HG03520 (cell line): ENCODE results near the gene CTSZ.
"Not testable (repeated sequence)": the region's sequence is repeated elsewhere in the genome, so short reads cannot be mapped to it uniquely, and the experiment has no call there.

ENCODE experiments used
- ATAC-seq: cut with Tn5 transposase; IDR thresholded peaks from one replicate; pipeline ENCODE4 v1.9.1; 2021; ENCODE audit warnings: mild to moderate bottlenecking, moderate library complexity; ENCODE audit not compliant: unreplicated experiment

CTSZ gene

DNA sequence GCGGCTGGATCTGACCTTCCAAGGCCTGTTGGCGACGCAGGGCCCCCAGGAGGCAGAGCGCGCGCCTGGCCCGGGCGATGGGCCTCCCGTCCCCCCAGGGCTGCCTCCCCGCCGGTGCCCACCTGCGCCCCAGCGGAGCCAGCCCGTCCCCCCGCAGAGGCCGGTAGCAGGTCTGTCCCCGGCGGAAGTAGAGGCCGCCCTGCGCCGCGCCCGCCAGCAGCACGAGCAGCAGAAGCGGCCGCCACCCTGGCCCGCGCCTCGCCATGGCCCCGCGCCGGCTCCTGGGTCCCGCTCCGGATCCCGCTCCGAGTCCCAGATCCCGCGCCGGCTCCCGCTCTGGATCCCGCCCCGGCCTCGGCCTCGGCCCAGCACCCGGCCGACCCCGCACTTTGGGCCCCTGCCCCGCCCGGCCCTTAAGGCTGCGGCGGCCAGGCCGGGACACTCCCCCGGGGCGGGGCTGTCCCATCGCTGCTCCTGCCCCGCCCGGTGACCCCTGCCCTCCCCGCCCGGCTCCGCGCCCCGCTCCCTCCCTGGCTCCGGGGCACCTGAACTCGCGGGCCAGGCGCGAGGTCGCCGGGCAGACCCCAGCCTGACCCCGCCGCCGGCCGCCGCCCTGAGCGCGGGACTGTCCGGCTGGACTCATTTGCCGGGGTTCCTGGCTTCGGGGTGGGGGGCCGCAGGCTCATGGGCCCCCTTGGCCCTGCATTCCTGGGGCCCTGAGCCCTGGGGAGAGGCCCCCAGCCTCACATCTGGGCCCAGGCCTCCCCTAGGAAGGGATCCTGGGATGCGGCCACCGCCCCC lies at the start of gene CTSZ:
Gene CTSZ, minus strand, starts transcription at position 391 of the 801 bp plus-strand sequence. Its CDS starts 126 bp downstream, at position 265.
- peak; percentile 24 for ATAC-seq

DNA sequence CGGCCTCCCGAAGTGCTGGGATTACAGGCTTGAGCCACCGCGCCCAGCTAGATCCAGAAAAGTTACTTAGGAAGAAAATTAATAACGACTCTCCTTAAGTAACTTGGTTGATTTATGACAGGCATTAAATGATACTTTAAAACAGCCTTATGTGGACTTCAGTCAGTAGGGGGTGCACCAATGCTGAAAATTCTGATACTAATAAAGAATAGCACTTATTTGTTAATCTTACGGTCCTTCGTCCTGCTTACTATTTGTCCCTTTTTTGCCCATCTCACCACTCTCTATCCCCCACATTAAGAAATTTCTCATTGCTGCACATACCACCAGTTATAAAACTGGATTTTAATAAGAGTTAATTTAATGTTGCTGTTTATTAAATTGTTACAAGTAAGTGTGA lies 48.2 kb upstream of the CTSZ start:
- ATAC-seq = no peak

DNA sequence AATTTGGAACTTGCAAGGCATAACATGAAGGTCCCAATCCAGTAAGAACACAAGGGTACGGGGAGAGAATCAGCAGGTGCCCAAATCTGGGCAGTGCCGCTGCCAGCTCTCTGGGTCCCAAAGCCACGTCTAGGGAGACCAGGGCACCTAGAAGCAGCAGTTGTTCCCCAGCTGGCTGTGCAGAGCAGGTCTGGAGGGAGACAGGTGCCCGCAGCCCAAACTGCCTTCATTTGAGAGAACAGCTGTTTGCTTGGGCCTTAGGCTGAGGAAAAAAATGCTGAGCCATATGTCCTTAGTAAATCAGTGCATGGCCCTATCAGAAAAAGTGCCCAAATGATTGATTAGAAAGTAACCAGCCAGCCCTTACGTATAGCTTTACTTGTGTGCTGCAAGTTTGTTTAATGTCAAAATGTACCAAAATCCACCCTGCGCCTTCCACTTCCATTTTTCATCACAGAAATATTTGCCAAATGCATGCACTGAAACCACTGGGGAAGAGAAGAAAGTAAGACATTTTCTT lies 44.7 kb upstream of the CTSZ start:
- ATAC-seq = no peak

DNA sequence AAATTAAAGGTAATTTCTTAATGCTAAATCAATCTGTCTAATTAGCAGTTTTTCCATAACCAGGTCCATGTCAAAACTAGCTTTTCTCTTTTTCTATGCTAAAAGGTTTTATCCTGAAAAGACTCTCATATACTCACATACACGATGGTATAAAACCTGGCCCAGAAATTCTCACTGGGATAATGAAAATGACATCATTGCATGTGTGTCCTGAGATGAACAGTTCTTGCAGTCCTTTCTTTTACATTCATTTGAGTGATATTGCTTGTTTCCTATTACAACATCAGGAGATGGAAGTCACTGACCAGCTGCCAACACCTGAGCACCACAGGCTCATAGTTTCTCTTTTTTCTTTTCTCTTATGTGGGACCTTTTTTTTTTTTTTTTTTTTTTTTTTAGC lies 43.4 kb upstream of the CTSZ start:
- no peak for ATAC-seq

DNA sequence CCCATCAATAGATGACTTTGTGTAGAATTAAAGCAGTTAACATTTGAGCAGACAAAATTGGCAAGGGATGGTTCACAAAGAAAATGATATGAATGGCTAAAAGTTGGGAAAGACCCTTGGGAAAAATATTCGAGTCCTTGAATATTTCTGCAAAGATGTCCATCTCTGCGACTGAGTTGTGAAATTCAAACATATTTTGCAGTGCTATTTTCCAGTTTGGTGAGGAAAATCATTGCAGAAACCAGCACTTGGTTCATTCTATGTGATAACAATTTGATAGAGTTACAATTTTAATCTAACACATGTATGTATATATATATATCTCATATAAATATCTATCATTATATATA lies 41.6 kb upstream of the CTSZ start:
- no peak for ATAC-seq

DNA sequence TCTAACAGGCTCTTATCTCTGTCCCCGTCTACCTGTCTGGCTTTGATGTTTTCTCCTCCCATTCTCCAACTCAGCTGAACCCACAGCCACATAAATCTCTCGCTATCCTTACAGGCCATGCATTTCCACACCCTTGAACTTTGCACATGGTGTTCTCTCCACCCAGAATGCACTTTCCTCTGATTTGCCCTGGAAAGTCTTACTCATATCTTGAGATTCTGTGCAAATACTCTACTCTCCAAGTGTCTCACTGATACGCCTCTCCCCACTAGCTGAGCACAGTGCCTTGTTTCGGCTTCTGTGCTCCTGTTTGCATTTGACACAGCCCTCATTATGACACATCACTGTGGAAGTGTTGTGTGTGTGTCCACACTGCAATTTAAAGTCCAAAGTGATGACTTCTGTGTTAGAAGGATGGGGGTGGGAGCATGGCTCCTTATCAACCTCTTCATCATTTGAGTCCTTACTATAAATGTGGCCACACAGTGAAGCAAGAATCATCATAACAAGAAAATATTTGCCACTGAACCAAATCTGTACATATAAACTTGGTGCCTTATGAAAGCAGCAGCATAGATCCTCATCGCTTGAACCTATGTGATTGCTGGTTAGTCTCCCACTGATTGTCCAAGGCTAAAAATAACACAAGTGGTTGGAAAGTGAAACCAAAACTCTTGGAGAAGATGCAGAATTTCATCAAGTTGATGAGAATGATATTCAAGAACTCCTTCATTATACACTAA lies 41.1 kb upstream of the CTSZ start:
- no peak for ATAC-seq

GRCh38 chr20:59046862-59047261 lies 39.8 kb upstream of the CTSZ start:
- ATAC-seq = no peak

DNA sequence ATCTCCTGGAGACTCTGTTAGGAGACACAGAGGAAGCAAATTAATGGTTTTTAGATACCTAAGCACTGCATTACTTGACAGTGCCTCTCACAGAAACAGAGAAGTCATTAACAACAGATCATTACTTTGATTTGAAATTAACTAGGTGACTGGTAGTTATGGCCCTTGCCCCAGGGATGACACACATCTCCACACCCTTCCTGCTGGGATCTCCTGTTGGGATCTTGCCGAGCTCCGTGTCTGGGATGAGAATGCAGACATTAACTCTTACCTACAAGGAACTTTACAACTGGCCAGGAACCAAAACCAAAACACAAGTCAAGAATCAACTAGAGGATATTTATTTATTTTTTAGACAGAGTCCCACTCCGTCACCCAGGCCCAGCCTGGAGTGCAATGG lies 37.7 kb upstream of the CTSZ start:
- no peak for ATAC-seq

DNA sequence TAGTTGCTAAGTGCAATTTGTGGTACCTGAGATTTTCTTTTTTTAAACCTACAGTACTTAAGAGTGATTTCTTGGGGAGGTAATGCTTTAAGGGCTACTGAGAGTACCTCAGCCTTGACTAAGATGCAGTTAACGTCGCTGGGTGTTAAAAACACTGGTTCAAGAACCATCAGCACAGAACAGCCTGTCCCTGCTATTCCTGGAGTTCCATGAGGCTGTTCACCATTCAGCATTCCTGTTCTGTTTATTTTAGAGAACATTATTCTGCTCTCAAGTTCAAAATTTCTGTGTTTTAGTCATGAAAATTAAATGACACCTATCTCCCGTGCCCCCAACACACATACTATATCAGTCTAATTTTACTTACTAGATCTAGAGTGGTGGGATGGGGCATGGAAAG lies 37.2 kb upstream of the CTSZ start:
- ATAC-seq = no peak

- ATAC-seq = no peak
Observed at GRCh38 chr20:59043698-59044097, 36.6 kb upstream of the CTSZ start.

DNA sequence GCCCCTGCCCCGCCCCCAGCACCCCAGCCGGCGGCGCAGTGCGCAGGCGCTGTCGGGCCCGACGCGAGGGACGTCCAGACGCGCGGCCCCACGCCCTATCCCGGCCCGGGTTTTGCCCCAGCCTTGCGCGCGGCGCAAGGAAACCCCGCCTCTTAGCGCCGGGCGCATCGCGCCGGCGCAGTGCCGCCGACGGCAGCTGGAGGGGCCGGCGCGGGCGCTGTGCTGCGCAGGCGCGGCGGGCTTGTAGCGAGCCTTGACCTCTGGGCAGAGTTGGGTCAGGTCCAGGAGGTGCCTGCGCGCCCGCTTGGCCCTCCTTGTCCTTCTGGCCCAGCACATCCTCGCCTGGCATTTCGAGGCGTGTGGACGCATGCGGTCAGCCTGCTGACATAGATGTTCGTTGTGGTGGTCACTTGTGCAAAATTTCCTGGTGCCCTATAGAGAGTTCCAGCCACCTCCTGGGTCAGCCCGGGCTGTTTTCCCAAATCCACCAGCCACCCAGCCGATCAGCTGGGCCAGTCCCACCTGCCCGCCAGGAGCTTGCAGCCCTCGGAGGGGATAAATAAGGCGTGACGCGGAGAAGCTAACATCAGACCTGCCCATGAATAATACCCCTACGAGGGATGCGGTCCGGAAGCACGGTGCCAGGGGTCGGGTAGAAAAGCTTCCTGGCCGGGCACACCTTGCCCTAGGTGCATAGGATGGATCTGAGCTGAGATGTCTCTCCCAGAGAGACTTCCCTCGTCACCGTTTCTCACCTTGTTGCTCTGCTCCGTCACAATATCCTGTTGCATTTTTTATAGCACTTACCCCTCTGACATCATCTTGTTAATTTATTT lies 36.0 kb upstream of the CTSZ start:
- peak; percentile 81 for ATAC-seq

DNA sequence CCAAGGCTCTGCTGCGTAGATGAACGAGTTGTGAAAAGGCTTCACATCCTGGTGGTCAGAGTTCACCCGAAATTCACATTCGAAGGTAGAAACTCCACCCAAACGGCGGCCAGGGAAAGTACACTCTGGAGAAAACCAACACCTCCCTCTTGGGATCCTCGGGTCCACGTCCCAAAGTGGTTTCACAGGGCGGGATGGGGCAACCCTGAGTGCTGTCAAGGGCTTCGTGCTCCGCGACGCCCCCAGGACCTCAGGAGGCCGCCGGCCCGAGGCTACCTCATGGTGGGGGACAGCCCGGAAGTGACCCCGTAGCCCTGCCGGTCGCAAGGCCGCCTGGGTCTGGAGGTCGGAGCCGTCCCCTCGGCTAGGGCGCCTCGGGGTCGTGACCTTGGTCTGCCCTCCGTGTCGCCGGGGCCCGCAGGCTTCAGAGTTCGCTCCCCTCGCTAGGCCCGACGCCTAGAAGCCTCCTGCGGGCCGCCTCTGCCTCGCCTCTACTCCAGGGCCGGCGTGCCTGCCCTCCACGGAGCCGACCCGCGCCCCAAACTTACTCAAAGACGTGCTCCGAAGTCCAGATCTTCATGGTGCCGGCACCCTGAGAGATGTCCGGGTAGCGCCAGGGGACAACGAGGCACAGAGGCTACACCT lies 35.2 kb upstream of the CTSZ start, which contains the start of gene PRELID3B:
Gene PRELID3B, minus strand, starts transcription at position 636 of the 645 bp plus-strand sequence. Its CDS starts 56 bp downstream, at position 580.
- peak; percentile 20 for ATAC-seq

- not testable (repeated sequence) for ATAC-seq
Observed at GRCh38 chr20:59041487-59041886, 34.4 kb upstream of the CTSZ start.

- no peak for ATAC-seq
Observed at GRCh38 chr20:59040667-59041066, 33.6 kb upstream of the CTSZ start.

DNA sequence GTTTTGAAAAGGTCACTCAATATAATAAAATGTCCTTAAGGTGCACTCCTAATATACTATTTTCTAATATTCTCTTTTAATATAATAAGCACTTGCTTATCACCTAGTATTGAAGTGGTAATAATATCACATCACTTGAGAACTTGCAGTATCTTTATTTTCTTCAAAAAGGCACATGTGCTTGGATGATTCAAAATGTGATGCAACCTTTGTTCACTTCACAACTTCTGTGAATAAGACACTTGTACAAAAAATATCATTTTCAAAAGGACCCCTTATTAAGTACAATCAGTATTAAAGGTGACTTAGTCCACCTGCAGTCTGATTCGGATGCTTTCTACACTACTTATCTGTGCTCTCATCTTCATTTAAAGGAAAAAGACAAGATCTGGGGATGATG lies 32.2 kb upstream of the CTSZ start:
- ATAC-seq = no peak

DNA sequence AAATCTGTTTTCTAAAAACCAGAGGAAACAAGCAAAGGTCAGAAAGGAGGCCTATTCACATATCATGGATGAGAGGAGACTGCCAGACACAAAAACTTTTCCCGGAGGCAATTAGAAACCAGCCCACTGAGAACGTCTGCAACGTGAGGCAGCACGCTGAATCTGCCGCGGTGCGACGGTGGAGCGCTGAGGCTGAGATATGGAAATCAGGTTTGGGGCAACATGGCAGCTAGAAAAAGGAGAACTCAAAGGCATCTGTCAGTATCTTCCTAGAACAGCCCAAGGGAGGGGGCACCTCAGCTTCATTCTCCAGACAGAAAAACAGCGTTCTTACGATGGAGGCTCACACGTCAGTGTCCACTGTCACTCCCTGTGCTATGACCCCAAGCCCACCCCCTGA lies 30.3 kb upstream of the CTSZ start:
- ATAC-seq = no peak

DNA sequence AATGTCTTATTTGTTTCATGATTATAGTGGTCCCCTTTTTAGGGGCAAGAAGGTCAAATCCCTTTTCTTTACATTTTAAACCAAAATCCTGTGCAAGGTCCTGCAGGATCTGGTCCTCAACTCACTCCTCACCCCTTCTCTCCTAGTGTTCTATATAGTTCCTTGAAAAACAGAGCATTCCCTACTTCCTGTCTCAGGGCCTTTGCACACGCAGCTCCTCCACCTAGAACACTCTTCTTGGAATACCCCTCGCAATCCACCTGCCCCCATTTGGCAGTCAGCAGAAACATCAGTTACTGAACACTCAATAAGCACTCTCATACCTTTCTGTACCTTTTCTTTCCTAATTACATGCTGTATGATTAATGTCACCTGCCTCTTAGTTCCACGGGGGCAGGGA lies 28.3 kb upstream of the CTSZ start:
- ATAC-seq = no peak

- ATAC-seq = no peak
Observed at GRCh38 chr20:59033616-59034165, 26.6 kb upstream of the CTSZ start.

DNA sequence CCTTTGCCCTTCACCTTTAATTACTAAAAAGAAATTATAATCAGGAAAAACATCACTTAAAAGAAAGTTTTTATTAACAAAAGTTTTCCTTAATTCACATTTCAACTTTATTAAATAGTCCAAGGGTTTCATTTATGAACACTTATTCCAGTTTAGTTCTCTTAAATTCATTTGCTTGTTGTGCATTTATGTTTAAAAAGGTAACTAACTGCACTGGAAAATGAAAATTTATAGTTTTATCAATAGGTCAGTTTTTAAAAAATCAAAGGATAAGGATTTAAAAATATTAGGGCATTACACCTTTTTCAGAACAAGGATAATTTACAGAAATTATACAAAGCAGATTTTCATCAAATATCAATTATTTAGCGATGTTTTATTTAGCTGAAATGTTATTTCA lies 26.0 kb upstream of the CTSZ start:
- no peak for ATAC-seq

DNA sequence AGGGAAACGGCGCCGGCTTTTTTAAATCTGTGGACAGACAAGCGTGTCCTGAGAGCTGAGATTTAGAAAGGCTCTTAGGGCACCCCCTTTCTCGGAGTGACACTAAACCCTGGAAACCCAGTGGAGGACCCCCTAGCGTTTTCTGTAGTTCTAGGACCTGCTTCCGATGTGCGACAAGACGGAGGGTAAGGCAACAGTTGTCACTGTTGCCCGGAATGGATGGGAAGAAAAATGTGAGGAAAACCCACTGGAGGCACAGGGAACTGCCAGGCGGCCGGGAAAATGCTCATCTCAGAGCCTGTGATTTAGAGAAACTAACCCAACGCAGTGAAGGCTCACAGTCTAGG lies 25.6 kb upstream of the CTSZ start:
- no peak for ATAC-seq
